Osteoblast (primary cell): ENCODE data around the gene PRKAR2B. TPM values are rescaled to one million over a fixed set of nuclear protein-coding genes. Genes with fewer than 3 reads are reported as not detected.
"Not testable (repeated sequence)": the region's sequence is repeated elsewhere in the genome, so short reads cannot be mapped to it uniquely, and the experiment has no call there.

ENCODE experiments used
- DNase-seq: peaks from one replicate; pipeline ENCODE4 v3.0.0; 2011; ENCODE audit warnings: low spot score, mixed read lengths; ENCODE audit not compliant: insufficient read length; ENCODE audit errors: missing footprints
- H2AFZ ChIP-seq: 2 replicates; pipeline ENCODE4 v1.6.0; 2011; ENCODE audit warnings: mild to moderate bottlenecking, low read length
- H3K27ac ChIP-seq: 2 replicates; pipeline ENCODE4 v1.5.1; 2011; ENCODE audit warnings: mild to moderate bottlenecking, low read depth, low read length, moderate library complexity
- H3K27me3 ChIP-seq: 2 replicates; pipeline ENCODE4 v1.6.0; 2012; ENCODE audit warnings: mild to moderate bottlenecking, control low read depth, inconsistent platforms, low read length, moderate library complexity; ENCODE audit not compliant: insufficient read depth
- H3K36me3 ChIP-seq: 2 replicates; pipeline ENCODE4 v1.5.1; 2011; ENCODE audit warnings: mild to moderate bottlenecking, low read length, control low read depth, moderate library complexity; ENCODE audit not compliant: insufficient read depth
- H3K4me1 ChIP-seq: 2 replicates; pipeline ENCODE4 v1.5.1; 2011; ENCODE audit warnings: mild to moderate bottlenecking, low read length, control low read depth, moderate library complexity; ENCODE audit not compliant: insufficient read depth
- H3K4me2 ChIP-seq: 2 replicates; pipeline ENCODE4 v1.6.0; 2011; ENCODE audit warnings: mild to moderate bottlenecking, low read length; ENCODE audit not compliant: insufficient read depth
- H3K4me3 ChIP-seq: fragments of 200-600 bp; sonication (generic); 3 replicates; pipeline ENCODE4 v1.5.1; 2012; ENCODE audit warnings: mild to moderate bottlenecking, low read length, inconsistent platforms; ENCODE audit not compliant: insufficient read depth
- H3K79me2 ChIP-seq: 2 replicates; pipeline ENCODE4 v1.6.0; 2012; ENCODE audit warnings: mild to moderate bottlenecking, low read length, control low read depth, inconsistent platforms; ENCODE audit not compliant: insufficient read depth
- H3K9me3 ChIP-seq: 2 replicates; pipeline ENCODE4 v1.5.1; 2011; ENCODE audit warnings: low read depth, low read length, control low read depth
- H4K20me1 ChIP-seq: 2 replicates; pipeline ENCODE4 v1.6.0; 2012; ENCODE audit warnings: mild to moderate bottlenecking, low read length, control low read depth; ENCODE audit not compliant: insufficient read depth
- CTCF ChIP-seq: IDR thresholded peaks from 2 replicates; pipeline ENCODE4 v1.5.1; 2011; ENCODE audit warnings: mild to moderate bottlenecking, low read depth, low read length, moderate library complexity; ENCODE audit errors: extremely low read depth
- total RNA-seq: library from RNA; depleted of rRNA; stranded (reverse); fragments of >200 nt; gene quantifications from 2 replicates; pipeline ENCODE4 v1.2.3, GENCODE V29; 2012

The PRKAR2B gene
- total RNA-seq, 1 donor, result 2.5 TPM

- Histone ChIP-seq H3K27me3 (no peaks in the 10 kb centered on the region), H3K4me1 (no peaks in the 10 kb centered on the region), H2AFZ (no peak overlapping the region), H3K36me3 (no peaks in the 10 kb centered on the region), H3K4me3 (no peak overlapping the region), H3K79me2 (no peaks in the 10 kb centered on the region), H3K9me3 (no peaks in the 10 kb centered on the region), H4K20me1 (no peaks in the 10 kb centered on the region), H3K4me2 (no peak overlapping the region), H3K27ac (no peak overlapping the region)
- peak; percentile 15 for DNase-seq
- TF ChIP-seq CTCF, result no peak
Measured at GRCh38 chr7:107138696-107139420, 94.4 kb downstream of the PRKAR2B start.

GRCh38 chr7:107143875-107144274 lies 99.4 kb downstream of the PRKAR2B start:
- H3K27ac ChIP-seq, H3K9me3 ChIP-seq, H2AFZ ChIP-seq, H3K4me1 ChIP-seq, H3K79me2 ChIP-seq, H3K27me3 ChIP-seq, H3K4me3 ChIP-seq, H3K36me3 ChIP-seq, H4K20me1 ChIP-seq, H3K4me2 ChIP-seq, DNase-seq: not testable (repeated sequence)

- Histone ChIP-seq H3K4me3 (no peak overlapping the region), H3K9me3 (no peaks in the 10 kb centered on the region), H3K4me2 (no peak overlapping the region), H2AFZ (no peak overlapping the region), H3K27ac (no peak overlapping the region), H3K4me1 (peaks cover 8% of the 10 kb centered on the region), H4K20me1 (no peaks in the 10 kb centered on the region), H3K27me3 (no peaks in the 10 kb centered on the region), H3K36me3 (no peaks in the 10 kb centered on the region), H3K79me2 (no peaks in the 10 kb centered on the region)
- no peak for TF ChIP-seq CTCF
- DNase-seq, result no peak
Measured at GRCh38 chr7:107145067-107145838, 100.7 kb downstream of the PRKAR2B start.

GRCh38 chr7:107147464-107148393 lies 103.2 kb downstream of the PRKAR2B start:
- H3K4me3 ChIP-seq, result peak overlapping the region; percentile 24
- no peaks in the 10 kb centered on the region for H3K79me2 ChIP-seq
- peak; percentile 76 for TF ChIP-seq CTCF
- H3K4me1 ChIP-seq, result peaks cover 8% of the 10 kb centered on the region
- H4K20me1 ChIP-seq, result no peaks in the 10 kb centered on the region
- H3K27ac ChIP-seq, result no peak overlapping the region
- no peaks in the 10 kb centered on the region for H3K27me3 ChIP-seq
- peak overlapping the region; percentile 52 for H2AFZ ChIP-seq
- no peak for DNase-seq
- H3K4me2 ChIP-seq, result peak overlapping the region; percentile 61
- no peaks in the 10 kb centered on the region for H3K36me3 ChIP-seq
- no peaks in the 10 kb centered on the region for H3K9me3 ChIP-seq
